ENCODE results near the gene TNFSF8. TPM values are rescaled to one million over a fixed set of nuclear protein-coding genes. Genes with fewer than 3 reads are reported as not detected.

The TNFSF8 gene
- total RNA-seq, 1 experiment from 2014 or later = 0.20 TPM

DNA sequence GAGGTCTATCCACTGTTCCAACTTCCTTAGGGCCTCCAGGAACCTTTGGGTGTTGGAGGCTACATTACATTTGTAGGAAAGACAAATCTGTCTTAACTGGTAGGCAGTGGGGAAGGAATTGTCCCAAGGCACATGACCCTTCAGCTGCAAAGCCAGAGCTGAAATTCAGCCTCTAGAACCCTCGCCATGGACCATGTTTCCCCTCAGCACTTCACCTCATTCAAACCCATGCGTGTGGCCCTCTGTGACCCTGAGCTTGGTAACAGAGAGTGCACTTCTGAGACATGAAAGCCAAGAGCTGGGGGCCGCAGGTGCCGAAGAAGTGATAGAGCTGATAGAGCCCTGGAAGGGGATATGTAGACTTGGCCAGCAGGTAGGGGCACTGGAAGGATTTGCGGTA lies 17.2 kb downstream of the TNFSF8 start:
- Mint-ChIP-seq H3K9me3 (ENCODE audit: unreplicated experiment) (no peaks in the 10 kb centered on the region), H3K4me3 (ENCODE audit: unreplicated experiment) (no peak overlapping the region), H3K27ac (ENCODE audit: unreplicated experiment) (no peak overlapping the region), H3K36me3 (ENCODE audit: insufficient read depth, unreplicated experiment) (peaks cover 7% of the 10 kb centered on the region), H3K4me1 (ENCODE audit: low read depth, unreplicated experiment) (peaks cover 18% of the 10 kb centered on the region), H3K27me3 (ENCODE audit: insufficient read depth, unreplicated experiment) (peaks cover 2% of the 10 kb centered on the region)
- no peaks in the 10 kb centered on the region for H3K9me3 ChIP-seq
- TF ChIP-seq CTCF (IDR thresholded peaks at IDR 0.05; ENCODE audit: insufficient read depth in 1 of 2, low read depth in 1 of 2, low read length in 1 of 2, severe bottlenecking in 1 of 2, unreplicated experiment in 1 of 2) = no peak
- ChIA-PET CTCF (no interaction called here), POLR2A (no interaction called here)
- no TSS peak for BruUV-seq (replicated peaks)
- intact Hi-C loops (cut with micrococcal nuclease; ENCODE audit: unreplicated experiment) = no loop called here
- peaks cover 12% of the 10 kb centered on the region for H3K4me1 ChIP-seq
- no peaks in the 10 kb centered on the region for H3K36me3 ChIP-seq (ENCODE audit: control insufficient read depth, insufficient read depth, low read length)
- no peak overlapping the region for H3K4me3 ChIP-seq (ENCODE audit: low read depth, low read length)
- no peak for DNase-seq
- H3K27me3 ChIP-seq (replicated peaks; ENCODE audit: control insufficient read depth, insufficient read depth, low read length) = no peaks in the 10 kb centered on the region

- Mint-ChIP-seq H3K36me3 (ENCODE audit: insufficient read depth, unreplicated experiment) (peaks cover 13% of the 10 kb centered on the region), H3K27me3 (ENCODE audit: insufficient read depth, unreplicated experiment) (peaks cover 2% of the 10 kb centered on the region)
- DNase-seq = peak in 1 of 2 experiments; percentile 67
Observed at GRCh38 chr9:114911167-114911821, 19.1 kb downstream of the TNFSF8 start.

DNA sequence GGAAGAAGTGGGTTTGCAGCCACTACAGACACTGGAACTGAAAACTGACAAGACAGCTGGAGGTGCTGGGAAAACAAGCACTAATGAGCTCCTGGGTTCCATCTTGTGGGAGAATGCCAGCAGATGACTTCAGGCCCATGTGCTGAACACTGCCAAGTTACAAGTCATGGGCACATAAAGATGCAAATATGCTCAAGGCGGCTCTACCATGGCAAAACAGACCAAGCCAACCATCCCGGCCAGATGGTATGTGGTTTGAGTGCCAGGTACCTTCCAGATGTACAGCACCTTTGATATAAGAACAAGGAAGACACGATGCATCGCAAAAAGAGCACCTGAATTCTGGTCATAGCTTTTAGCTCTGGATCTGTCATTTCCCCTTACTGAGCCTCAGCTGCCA lies 19.9 kb downstream of the TNFSF8 start:
- Mint-ChIP-seq H3K27ac (ENCODE audit: unreplicated experiment) (no peak overlapping the region), H3K4me3 (ENCODE audit: unreplicated experiment) (no peak overlapping the region), H3K9me3 (ENCODE audit: unreplicated experiment) (no peaks in the 10 kb centered on the region), H3K36me3 (ENCODE audit: insufficient read depth, unreplicated experiment) (peaks cover 13% of the 10 kb centered on the region), H3K27me3 (ENCODE audit: insufficient read depth, unreplicated experiment) (peaks cover 2% of the 10 kb centered on the region), H3K4me1 (ENCODE audit: low read depth, unreplicated experiment) (peaks cover 34% of the 10 kb centered on the region)
- no peaks in the 10 kb centered on the region for H3K27me3 ChIP-seq (replicated peaks; ENCODE audit: control insufficient read depth, insufficient read depth, low read length)
- no peak for DNase-seq
- no peaks in the 10 kb centered on the region for H3K9me3 ChIP-seq
- ChIA-PET CTCF (interaction anchor here (0.8 to 1.0 kb wide), 2 partner anchors 108 to 230 kb away, joined by 3 to 4 read pairs; no protein-coding TSS in a partner anchor), POLR2A (interaction anchor here (0.6 kb wide), 1 partner anchor 16 kb away, joined by 3 read pairs; no protein-coding TSS in a partner anchor)
- H3K36me3 ChIP-seq (ENCODE audit: control insufficient read depth, insufficient read depth, low read length) = no peaks in the 10 kb centered on the region
- no peak for TF ChIP-seq CTCF (IDR thresholded peaks at IDR 0.05; ENCODE audit: insufficient read depth in 1 of 2, low read depth in 1 of 2, low read length in 1 of 2, severe bottlenecking in 1 of 2, unreplicated experiment in 1 of 2)
- H3K4me1 ChIP-seq = peaks cover 35% of the 10 kb centered on the region
- H3K4me3 ChIP-seq (ENCODE audit: low read depth, low read length) = no peak overlapping the region
- intact Hi-C loops (cut with micrococcal nuclease; ENCODE audit: unreplicated experiment) = no loop called here
- no TSS peak for BruUV-seq (replicated peaks)

More at GRCh38 chr9:114911167-114911821, 19.1 kb downstream of the TNFSF8 start:
- Histone ChIP-seq H3K36me3 (ENCODE audit: control insufficient read depth, insufficient read depth, low read length) (no peaks in the 10 kb centered on the region), H3K9me3 (no peaks in the 10 kb centered on the region), H3K4me1 (peaks cover 28% of the 10 kb centered on the region), H3K27me3 (replicated peaks; ENCODE audit: control insufficient read depth, insufficient read depth, low read length) (no peaks in the 10 kb centered on the region), H3K4me3 (ENCODE audit: low read depth, low read length) (no peak overlapping the region)
- Mint-ChIP-seq H3K4me3 (ENCODE audit: unreplicated experiment) (no peak overlapping the region), H3K9me3 (ENCODE audit: unreplicated experiment) (no peaks in the 10 kb centered on the region), H3K27ac (ENCODE audit: unreplicated experiment) (no peak overlapping the region), H3K4me1 (ENCODE audit: low read depth, unreplicated experiment) (peaks cover 34% of the 10 kb centered on the region)
- no TSS peak for BruUV-seq (replicated peaks)
- TF ChIP-seq CTCF (IDR thresholded peaks at IDR 0.05; ENCODE audit: insufficient read depth in 1 of 2, low read depth in 1 of 2, low read length in 1 of 2, severe bottlenecking in 1 of 2, unreplicated experiment in 1 of 2) = peak; percentile 67 to 82
- intact Hi-C loops (cut with micrococcal nuclease; ENCODE audit: unreplicated experiment) = loop anchor here (1.0 kb wide), 3 partner anchors 103 to 249 kb away; no protein-coding TSS in a partner anchor
- ChIA-PET POLR2A (interaction anchor here (0.6 kb wide), 1 partner anchor 17 kb away, joined by 3 read pairs; no protein-coding TSS in a partner anchor), CTCF (interaction anchor here (0.5 to 1.0 kb wide), 3 partner anchors 107 to 230 kb away, joined by 3 to 9 read pairs (median 4); no protein-coding TSS in a partner anchor)

Data from Caco-2 (cell line).